ENCODE data around the gene F2RL3.
A peak's percentile ranks its signal among the peaks of the same experiment; 100 is the strongest.
"Not testable (repeated sequence)": the region's sequence is repeated elsewhere in the genome, so short reads cannot be mapped to it uniquely, and the experiment has no call there.

F2RL3 gene

GRCh38 chr19:16872728-16873127 lies 16.1 kb upstream of the F2RL3 start:
- TF ChIP-seq CTCF (conservative IDR thresholded peaks at IDR 0.05; ENCODE audit: low read depth), result no peak
- DNase-seq (ENCODE audit: low spot score), result no peak
- ChIA-PET POLR2A (ENCODE audit: low non-redundant PET) (no interaction called here), CTCF (no interaction called here)
- H3K27ac ChIP-seq, result peak overlapping the region; percentile 69

GRCh38 chr19:16873594-16873993 lies 15.2 kb upstream of the F2RL3 start:
- no peak for DNase-seq (ENCODE audit: low spot score)
- no peak for TF ChIP-seq CTCF (conservative IDR thresholded peaks at IDR 0.05; ENCODE audit: low read depth)
- ChIA-PET CTCF (no interaction called here), POLR2A (ENCODE audit: low non-redundant PET) (no interaction called here)
- peak overlapping the region; percentile 69 for H3K27ac ChIP-seq

- ChIA-PET POLR2A (ENCODE audit: low non-redundant PET) (no interaction called here), CTCF (no interaction called here)
- peak overlapping the region; percentile 69 for H3K27ac ChIP-seq
- DNase-seq (ENCODE audit: low spot score), result no peak
- TF ChIP-seq CTCF (conservative IDR thresholded peaks at IDR 0.05; ENCODE audit: low read depth), result no peak
These were observed 14.4 kb upstream of the F2RL3 start for GRCh38 chr19:16874250-16874977.

GRCh38 chr19:16874978-16875299 lies 13.9 kb upstream of the F2RL3 start:
- CTCF ChIA-PET; POLR2A ChIA-PET (ENCODE audit: low non-redundant PET); DNase-seq (ENCODE audit: low spot score): not testable (repeated sequence)
- peak overlapping the region; percentile 69; the same call in 1 of the 2 replicates for H3K27ac ChIP-seq

GRCh38 chr19:16875584-16876555 lies 12.9 kb upstream of the F2RL3 start:
- CTCF ChIA-PET, result no interaction called here

GRCh38 chr19:16876904-16877361 lies 11.9 kb upstream of the F2RL3 start:
- no peak for DNase-seq (ENCODE audit: low spot score)
- no peak for TF ChIP-seq CTCF (conservative IDR thresholded peaks at IDR 0.05; ENCODE audit: low read depth)
- ChIA-PET POLR2A (ENCODE audit: low non-redundant PET) (interaction anchor here (0.6 kb wide), 1 partner anchor 47 kb away, joined by 4 read pairs; no protein-coding TSS in a partner anchor), CTCF (interaction anchor here (0.6 kb wide), 1 partner anchor 62 kb away, joined by 3 read pairs; no protein-coding TSS in a partner anchor)
- peak overlapping the region; percentile 59 for H3K27ac ChIP-seq

More at GRCh38 chr19:16875584-16876555, 12.9 kb upstream of the F2RL3 start:
- TF ChIP-seq CTCF (conservative IDR thresholded peaks at IDR 0.05; ENCODE audit: low read depth), result no peak
- H3K27ac ChIP-seq, result peak overlapping the region; percentile 59
- no peak for DNase-seq (ENCODE audit: low spot score)
- POLR2A ChIA-PET (ENCODE audit: low non-redundant PET), result no interaction called here

Data from RWPE1 (cell line).